ENCODE measurements around the gene SRGAP1. TPM values are rescaled to one million over a fixed set of nuclear protein-coding genes. Genes with fewer than 3 reads are reported as not detected.

SRGAP1 gene
- total and polyA plus RNA-seq, 2 of the 13 experiments (the other 11 are each of a cell fraction or from before 2014, with no cell fraction given), result 1.6 to 3.4 TPM

DNA sequence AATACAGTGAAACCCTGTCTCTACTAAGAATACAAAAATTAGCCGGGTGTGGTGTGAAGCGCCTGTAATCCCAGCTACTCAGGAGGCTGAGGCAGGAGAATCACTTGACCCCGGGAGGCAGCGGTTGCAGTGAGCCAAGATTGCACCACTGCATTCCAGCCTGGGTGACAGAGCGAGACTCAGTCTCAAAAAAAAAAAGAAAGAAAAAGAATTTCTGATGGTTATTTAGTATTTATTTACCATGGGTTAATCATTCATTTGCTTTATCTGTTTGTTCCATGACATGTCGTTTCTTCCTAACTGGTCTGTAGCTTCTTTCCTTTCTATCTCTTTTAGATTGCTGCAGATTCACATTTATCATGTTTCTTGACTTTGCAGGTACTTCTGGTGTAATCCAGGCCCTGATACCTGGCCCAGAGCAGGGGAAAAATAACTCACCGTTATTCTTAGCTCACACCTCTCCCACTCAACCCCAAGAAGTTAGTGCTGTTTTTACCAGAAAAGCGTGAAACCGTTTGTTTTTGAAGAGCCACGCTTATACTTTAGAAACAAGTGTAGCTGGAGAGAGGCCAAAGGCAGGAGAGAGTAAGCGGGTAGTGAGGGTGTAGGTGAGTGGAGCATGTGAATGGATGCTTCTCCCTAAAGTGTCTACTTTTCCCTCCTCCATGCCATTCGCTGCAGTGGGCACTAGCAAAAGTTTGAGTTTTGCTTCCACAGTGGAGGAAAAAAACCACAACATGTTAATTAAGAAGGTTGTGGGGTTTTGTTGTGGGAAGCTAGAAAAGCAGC, 45.4 kb downstream of the SRGAP1 start (continued):
- TF ChIP-seq, protein P1, sequence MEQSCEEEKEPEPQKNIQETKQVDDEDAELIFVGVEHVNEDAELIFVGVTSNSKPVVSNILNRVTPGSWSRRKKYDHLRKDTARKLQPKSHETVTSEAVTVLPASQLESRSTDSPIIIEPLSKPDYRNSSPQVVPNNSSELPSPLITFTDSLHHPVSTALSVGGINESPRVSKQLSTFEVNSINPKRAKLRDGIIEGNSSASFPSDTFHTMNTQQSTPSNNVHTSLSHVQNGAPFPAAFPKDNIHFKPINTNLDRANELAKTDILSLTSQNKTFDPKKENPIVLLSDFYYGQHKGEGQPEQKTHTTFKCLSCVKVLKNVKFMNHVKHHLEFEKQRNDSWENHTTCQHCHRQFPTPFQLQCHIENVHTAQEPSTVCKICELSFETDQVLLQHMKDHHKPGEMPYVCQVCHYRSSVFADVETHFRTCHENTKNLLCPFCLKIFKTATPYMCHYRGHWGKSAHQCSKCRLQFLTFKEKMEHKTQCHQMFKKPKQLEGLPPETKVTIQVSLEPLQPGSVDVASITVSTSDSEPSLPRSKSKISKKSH (CRISPR knock-in tag; IDR thresholded peaks at IDR 0.05; ENCODE audit: borderline replicate concordance), result no peak
- TF ChIP-seq MEIS2 (CRISPR knock-in tag; IDR thresholded peaks at IDR 0.05) (no peak), DRAP1 (CRISPR knock-in tag; IDR thresholded peaks at IDR 0.05) (no peak), XBP1 (CRISPR knock-in tag; IDR thresholded peaks at IDR 0.05) (no peak), KLF13 (CRISPR knock-in tag; IDR thresholded peaks at IDR 0.05) (no peak), ZNF3 (CRISPR knock-in tag; IDR thresholded peaks at IDR 0.05) (peak; percentile 36; the same call in 1 of the 2 replicates), ZNF430 (CRISPR knock-in tag; IDR thresholded peaks at IDR 0.05) (no peak), ZFP41 (CRISPR knock-in tag; IDR thresholded peaks at IDR 0.05; ENCODE audit: borderline replicate concordance) (no peak), RXRB (CRISPR knock-in tag; IDR thresholded peaks at IDR 0.05; ENCODE audit: borderline replicate concordance) (peak; percentile 32; the same call in 1 of the 2 replicates), THAP11 (CRISPR knock-in tag; IDR thresholded peaks at IDR 0.05) (peak; percentile 34; the same call in 1 of the 2 replicates), ZMYM3 (CRISPR knock-in tag; IDR thresholded peaks at IDR 0.05) (peak; percentile 66), ZBTB20 (CRISPR knock-in tag; IDR thresholded peaks at IDR 0.05; ENCODE audit: borderline replicate concordance, low read depth) (no peak), ATF7 (IDR thresholded peaks at IDR 0.05) (no peak), ATF7 (CRISPR knock-in tag; IDR thresholded peaks at IDR 0.05) (no peak), MED1 (CRISPR knock-in tag; IDR thresholded peaks at IDR 0.05) (no peak), REPIN1 (CRISPR knock-in tag; IDR thresholded peaks at IDR 0.05; ENCODE audit: borderline replicate concordance, low read depth) (no peak), RXRA (CRISPR knock-in tag; IDR thresholded peaks at IDR 0.05) (peak; percentile 41; the same call in 1 of the 2 replicates), ZFP37 (CRISPR knock-in tag; IDR thresholded peaks at IDR 0.05; ENCODE audit: borderline replicate concordance) (no peak), THRA (CRISPR knock-in tag; IDR thresholded peaks at IDR 0.05; ENCODE audit: borderline replicate concordance) (0 out of 2 replicates have a peak, but pooled peaks have one; percentile 16)
- TF ChIP-seq, protein P2, sequence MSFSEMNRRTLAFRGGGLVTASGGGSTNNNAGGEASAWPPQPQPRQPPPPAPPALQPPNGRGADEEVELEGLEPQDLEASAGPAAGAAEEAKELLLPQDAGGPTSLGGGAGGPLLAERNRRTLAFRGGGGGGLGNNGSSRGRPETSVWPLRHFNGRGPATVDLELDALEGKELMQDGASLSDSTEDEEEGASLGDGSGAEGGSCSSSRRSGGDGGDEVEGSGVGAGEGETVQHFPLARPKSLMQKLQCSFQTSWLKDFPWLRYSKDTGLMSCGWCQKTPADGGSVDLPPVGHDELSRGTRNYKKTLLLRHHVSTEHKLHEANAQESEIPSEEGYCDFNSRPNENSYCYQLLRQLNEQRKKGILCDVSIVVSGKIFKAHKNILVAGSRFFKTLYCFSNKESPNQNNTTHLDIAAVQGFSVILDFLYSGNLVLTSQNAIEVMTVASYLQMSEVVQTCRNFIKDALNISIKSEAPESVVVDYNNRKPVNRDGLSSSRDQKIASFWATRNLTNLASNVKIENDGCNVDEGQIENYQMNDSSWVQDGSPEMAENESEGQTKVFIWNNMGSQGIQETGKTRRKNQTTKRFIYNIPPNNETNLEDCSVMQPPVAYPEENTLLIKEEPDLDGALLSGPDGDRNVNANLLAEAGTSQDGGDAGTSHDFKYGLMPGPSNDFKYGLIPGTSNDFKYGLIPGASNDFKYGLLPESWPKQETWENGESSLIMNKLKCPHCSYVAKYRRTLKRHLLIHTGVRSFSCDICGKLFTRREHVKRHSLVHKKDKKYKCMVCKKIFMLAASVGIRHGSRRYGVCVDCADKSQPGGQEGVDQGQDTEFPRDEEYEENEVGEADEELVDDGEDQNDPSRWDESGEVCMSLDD (CRISPR knock-in tag; IDR thresholded peaks at IDR 0.05; ENCODE audit: borderline replicate concordance), result no peak
- TF ChIP-seq, protein P3, sequence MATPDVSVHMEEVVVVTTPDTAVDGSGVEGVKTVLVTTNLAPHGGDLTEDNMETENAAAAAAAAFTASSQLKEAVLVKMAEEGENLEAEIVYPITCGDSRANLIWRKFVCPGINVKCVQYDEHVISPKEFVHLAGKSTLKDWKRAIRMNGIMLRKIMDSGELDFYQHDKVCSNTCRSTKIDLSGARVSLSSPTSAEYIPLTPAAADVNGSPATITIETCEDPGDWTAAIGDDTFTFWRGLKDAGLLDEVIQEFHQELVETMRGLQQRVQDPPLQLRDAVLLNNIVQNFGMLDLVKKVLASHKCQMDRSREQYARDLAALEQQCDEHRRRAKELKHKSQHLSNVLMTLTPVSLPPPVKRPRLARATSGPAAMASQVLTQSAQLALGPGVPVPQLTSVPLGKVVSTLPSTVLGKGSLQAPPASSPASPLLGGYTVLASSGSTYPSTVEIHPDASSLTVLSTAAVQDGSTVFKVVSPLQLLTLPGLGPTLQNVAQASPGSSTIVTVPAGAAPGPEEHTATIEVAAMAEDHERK (CRISPR knock-in tag; IDR thresholded peaks at IDR 0.05; ENCODE audit: low read depth), result no peak
- TF ChIP-seq, protein P4, sequence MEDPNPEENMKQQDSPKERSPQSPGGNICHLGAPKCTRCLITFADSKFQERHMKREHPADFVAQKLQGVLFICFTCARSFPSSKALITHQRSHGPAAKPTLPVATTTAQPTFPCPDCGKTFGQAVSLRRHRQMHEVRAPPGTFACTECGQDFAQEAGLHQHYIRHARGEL (CRISPR knock-in tag; IDR thresholded peaks at IDR 0.05), result no peak
